HG03354 (cell line): ENCODE data around the gene DLK2.
"Not testable (repeated sequence)": the region's sequence is repeated elsewhere in the genome, so short reads cannot be mapped to it uniquely, and the experiment has no call there.

Experiments
- ATAC-seq: cut with Tn5 transposase; IDR thresholded peaks from one replicate; pipeline ENCODE4 v1.9.1; 2021; ENCODE audit warnings: mild to moderate bottlenecking; ENCODE audit not compliant: unreplicated experiment, poor library complexity, severe bottlenecking

The DLK2 gene, protein sequence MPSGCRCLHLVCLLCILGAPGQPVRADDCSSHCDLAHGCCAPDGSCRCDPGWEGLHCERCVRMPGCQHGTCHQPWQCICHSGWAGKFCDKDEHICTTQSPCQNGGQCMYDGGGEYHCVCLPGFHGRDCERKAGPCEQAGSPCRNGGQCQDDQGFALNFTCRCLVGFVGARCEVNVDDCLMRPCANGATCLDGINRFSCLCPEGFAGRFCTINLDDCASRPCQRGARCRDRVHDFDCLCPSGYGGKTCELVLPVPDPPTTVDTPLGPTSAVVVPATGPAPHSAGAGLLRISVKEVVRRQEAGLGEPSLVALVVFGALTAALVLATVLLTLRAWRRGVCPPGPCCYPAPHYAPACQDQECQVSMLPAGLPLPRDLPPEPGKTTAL

DNA sequence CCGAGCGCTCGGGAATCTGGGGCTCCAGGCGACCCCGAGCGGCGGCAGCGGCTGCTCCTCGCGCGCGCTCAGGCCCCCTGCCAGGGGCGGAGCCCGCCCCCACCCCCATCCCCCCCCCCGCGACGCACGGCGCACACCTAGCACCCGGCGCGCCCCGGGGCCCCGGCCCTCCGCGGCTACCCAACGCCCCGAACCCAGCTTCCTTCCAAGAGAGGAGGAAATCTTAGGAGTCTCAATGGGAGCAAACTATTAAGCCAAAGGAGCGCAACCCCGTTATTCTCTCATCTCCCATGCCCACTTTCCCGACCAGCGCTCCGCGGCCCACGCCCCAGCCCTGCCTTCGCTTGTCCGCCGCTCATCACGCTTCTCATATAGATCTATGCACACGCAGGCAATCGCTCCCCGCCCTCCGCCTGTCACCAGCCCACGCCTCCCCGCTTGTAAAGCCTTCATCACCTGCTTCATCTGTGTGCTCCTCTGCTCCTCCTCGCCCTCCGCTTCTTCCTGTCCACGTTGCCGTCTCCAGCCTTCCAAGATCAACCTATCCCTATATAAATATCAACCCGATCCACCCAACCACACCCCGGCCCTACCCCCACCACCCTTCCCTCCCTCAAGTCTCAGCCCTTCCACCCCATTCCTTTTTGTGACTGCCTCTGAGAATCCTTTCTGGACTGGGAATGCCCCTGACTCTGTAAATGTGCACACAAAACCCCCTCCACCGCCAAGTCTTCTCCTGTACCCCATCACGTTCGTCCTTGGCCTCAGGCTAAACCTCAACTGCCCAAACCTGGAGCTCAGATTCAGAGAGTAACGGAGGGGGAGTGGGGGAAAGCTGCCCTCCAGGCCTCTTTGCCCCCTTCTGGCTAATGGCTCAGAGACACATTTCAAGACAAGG lies at the start of gene DLK2:
Gene DLK2 (minus strand): TSS at position 18 of the 898 bp plus-strand sequence. CDS start 723 bp downstream, outside the sequence.
- no peak for ATAC-seq

DNA sequence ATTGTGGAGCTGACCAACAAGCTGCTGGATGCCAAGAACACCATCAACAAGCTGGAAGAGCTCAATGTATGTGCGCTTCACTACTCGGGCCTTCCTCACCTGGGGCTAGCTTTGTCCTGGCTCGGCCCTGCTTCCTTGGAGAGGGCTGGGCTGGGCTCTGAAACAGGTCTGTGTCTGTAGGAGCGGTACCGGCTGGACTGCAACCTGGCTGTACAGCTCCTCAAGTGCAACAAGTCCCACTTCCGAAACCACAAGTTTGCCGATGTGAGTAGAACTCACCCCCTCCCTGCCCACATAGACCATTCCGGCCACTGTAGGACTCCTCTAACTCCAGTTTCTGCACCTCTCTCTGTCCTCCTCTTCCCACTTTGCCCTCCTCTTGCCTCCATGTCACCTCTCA lies 48.1 kb upstream of the DLK2 start:
- no peak for ATAC-seq

- no peak for ATAC-seq
Observed at GRCh38 chr6:43502666-43503065, 47.3 kb upstream of the DLK2 start.

GRCh38 chr6:43500921-43501320 lies 45.6 kb upstream of the DLK2 start:
- ATAC-seq, result no peak

- ATAC-seq, result no peak
Observed at GRCh38 chr6:43499028-43499815, 43.9 kb upstream of the DLK2 start.

- not testable (repeated sequence) for ATAC-seq
Observed at GRCh38 chr6:43498291-43498690, 42.9 kb upstream of the DLK2 start.

DNA sequence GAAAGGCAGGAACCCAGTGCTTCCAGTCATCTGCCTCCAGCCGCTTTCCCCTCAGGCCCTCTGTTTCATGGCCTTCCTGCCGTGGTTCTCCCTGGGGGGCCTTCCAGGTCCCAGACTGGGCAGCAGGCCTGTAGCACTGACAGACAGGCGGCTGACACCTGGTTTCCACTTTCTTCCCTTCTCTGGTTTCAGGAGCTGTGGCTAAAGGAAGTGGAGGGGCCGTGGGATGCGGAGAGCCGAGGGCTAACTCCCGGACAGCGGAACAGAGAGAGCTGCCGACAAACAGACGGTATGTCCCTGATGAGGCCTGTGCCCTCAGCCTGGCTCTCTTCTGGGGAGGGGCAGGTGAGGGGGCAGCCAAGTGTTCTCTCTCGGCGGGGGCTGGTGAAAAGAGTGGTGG lies 42.3 kb upstream of the DLK2 start:
- no peak for ATAC-seq

GRCh38 chr6:43497129-43497396 lies 41.7 kb upstream of the DLK2 start:
- no peak for ATAC-seq

DNA sequence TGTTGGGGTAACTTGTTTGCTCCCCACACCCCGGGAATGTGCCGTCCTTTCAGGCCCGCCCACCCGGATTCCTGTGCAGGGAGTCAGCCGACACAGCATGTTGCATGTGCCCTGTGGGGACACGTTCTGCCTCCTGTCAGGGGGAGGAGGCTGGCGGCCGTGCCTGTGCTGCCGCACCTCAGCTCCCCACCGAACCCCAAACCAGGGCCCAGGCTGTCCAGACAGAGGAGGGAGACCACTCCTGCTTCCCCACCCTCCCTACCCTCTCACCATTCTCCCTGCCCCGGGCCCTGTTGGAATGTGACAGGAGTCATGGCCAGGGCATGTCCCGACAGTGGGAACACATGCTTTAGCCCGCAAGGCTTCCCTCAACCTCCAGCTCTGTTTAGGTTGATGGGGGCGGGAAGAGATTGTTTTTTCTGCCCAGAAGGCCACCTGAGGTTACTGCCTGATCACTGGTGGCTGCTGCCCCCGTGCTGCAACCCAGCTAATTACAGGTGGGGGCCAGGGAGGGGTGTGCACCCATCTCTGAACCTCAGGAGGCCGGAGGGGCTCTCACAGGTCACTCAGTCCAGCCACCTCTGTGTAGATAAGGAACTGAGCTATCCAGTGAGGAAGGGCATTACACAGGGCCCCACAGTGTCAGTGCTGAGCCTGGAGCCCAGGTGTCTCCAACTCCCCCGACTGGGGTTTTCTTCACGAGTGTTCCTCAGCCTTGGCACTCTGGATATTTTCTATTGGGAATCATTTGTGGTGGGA lies 41.2 kb upstream of the DLK2 start:
- ATAC-seq, result no peak

DNA sequence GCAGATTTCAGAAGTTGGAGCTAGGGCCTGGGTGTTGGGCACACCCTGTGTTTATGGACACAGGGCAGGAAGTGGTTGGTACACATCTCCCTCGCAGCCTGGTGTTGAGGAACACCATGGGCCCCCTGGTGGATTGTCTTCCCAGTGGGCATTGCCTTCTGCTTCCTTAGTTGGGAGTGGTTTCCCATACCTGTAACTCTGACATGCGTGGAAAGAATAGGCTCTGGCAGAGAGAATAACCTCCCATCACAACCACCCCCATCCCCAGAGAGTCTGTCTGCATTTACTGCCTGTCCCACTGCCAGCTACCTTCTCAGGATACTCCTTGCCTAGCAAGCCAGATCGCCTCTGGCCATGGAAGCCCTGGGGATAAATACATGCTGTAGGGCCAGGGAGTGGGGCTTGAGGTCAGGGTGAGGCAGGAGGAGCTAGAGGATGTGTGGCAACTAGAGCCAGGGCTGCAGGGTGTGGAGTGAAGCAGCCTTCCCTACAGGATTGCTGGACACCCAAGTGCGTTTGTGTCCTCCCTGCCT lies 40.1 kb upstream of the DLK2 start:
- no peak for ATAC-seq

DNA sequence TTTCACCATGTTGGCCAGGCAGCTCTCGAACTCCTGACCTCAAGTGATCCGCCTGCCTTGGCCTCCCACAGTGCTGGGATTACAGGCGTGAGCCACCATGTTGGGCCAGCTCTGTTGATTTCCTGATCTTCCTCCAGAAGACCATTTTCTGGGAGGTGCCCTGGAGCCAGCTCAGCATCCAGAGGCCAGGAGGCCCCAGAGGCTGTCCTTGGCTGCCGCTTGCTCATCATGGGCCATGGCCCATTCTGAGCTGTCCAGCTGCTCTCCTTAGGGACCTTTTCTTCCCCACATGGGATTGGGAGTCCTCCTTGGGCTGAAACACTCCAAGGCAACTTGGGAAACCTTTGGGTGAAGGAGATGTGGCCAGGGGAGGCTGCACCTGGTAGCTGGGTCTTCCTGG lies 39.4 kb upstream of the DLK2 start:
- ATAC-seq, result no peak

DNA sequence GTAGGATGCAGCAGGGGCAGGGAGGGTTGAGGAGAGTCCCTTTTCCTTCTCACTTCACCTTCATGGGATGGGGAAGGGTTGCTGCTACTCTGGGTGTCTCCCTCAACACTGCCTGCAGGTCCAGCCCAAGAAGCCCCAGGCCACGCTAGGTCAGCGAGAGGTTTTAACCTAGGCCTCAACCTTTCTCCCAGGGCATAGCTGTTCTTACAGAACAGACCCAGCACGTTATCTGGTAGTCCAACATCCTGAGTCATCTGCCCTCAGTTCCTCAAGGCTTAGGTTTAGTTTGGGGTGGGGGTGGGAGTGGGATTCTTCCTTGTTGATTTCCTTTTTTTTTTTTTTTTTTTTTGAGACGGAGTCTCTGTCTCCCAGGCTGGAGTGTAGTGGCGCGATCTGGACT lies 39.0 kb upstream of the DLK2 start:
- ATAC-seq, result no peak

GRCh38 chr6:43493833-43494232 lies 38.5 kb upstream of the DLK2 start:
- ATAC-seq, result no peak

- no peak for ATAC-seq
Observed at GRCh38 chr6:43493230-43493629, 37.9 kb upstream of the DLK2 start.

DNA sequence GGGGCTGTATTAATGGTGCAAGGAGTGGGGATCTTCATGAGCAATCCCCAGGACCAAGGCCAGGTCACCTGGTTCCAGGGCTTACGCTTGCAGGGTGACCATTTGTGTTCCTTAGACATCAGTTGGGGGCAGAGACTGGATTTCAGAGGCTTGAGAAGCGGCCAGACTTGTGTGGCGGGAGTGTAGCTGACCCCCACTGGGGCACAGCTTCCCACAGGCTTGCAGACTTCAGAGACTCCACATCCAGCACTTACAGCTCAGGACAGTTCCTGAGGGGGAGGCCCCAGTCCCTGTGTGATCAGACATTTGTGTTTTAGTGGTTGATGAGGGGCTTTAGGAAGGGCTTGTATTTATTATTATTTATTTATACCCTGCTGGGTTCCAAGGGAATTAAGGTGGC lies 37.3 kb upstream of the DLK2 start:
- ATAC-seq, result no peak

DNA sequence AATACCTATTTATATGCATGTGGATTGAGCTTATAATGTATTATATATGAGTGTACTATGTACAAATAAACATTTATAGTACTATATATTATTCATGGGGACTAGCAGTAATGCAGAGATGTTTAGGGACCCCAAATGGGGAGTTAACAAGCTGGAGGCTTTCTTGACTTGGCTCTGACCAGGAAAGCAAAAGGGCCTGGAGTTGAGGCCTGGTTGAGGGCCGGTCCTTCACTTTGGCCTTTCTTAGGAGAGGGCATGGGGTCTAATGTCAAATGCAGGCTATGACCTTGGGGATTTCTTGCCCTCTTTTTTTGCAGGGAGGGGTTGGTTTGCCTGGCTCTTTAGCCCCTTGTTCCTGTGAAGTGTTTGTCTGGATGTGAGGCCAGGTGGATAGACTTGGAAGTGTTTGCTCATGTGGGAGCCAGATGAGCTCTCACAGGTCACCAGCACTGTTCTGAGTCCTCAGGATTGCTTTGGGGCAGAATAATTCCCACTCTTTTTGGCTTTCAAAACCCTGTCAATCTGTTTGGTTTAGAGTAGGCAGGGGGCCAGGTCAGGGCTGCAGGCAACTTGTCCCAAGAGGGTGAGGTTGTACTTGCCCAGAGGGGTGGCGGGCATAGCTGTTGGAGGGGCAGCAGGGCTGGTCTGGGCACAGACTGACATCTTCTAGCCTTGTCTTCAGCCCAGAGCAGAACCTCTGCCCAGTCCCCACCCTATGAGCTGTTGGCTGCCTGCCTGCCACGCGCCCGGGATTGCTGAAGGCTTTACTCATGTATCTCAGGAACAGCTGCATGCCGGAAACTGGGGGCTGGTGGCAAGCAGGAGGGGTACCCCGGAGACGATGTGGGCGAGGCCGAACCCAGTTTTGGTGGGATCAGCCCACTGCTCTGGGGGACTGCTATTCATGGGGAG lies 36.7 kb upstream of the DLK2 start:
- ATAC-seq, result no peak

GRCh38 chr6:43490523-43490939 lies 35.2 kb upstream of the DLK2 start:
- no peak for ATAC-seq

GRCh38 chr6:43489277-43490072 lies 34.1 kb upstream of the DLK2 start:
- no peak for ATAC-seq
